ENCODE data around the gene REXO1.

GRCh38 chr19:1861599-1862031 lies 13.3 kb upstream of the REXO1 start:
- TF ChIP-seq CTCF (IDR thresholded peaks at IDR 0.05) (no peak), EZH2 (IDR thresholded peaks at IDR 0.05; ENCODE audit: borderline replicate concordance, insufficient read depth, low read depth, low read length, poor library complexity, severe bottlenecking) (no peak)
